Large intestine (tissue), 3 donors: ENCODE measurements around the gene KDM4E. TPM values are rescaled to one million over a fixed set of nuclear protein-coding genes. Genes with fewer than 3 reads are reported as not detected.
"Not testable (repeated sequence)": the region's sequence is repeated elsewhere in the genome, so short reads cannot be mapped to it uniquely, and the experiment has no call there.

ENCODE experiments used
- DNase-seq, 2 donors: peaks; one replicate each; pipeline versions ENCODE4 v3.0.0 to v3.0.0-alpha.2; 2013
- H3K27ac ChIP-seq: one replicate; pipeline ENCODE4 v1.5.1; 2013; ENCODE audit warnings: low read length
- H3K27me3 ChIP-seq: 2 replicates; pipeline ENCODE4 v1.6.1; 2013; ENCODE audit warnings: low read length; ENCODE audit not compliant: control insufficient read depth, insufficient read depth
- H3K36me3 ChIP-seq: 2 replicates; pipeline ENCODE4 v1.6.1; 2013; ENCODE audit warnings: low read length; ENCODE audit not compliant: control insufficient read depth, insufficient read depth
- H3K4me1 ChIP-seq: one replicate; pipeline ENCODE4 v1.6.1; 2013; ENCODE audit warnings: low read length; ENCODE audit not compliant: control insufficient read depth, insufficient read depth
- H3K4me3 ChIP-seq: one replicate; pipeline ENCODE4 v1.5.1; 2013; ENCODE audit warnings: low read length
- H3K9me3 ChIP-seq: one replicate; pipeline ENCODE4 v1.6.1; 2013; ENCODE audit warnings: mild to moderate bottlenecking, low read depth, low read length, moderate library complexity; ENCODE audit not compliant: control insufficient read depth
- WGBS: methylation state at CpG from one replicate; pipeline ENCODE4 v1.1.5; 2013; ENCODE audit warnings: low lambda C conversion rate; ENCODE audit not compliant: insufficient coverage; 5-methylcytosine and 5-hydroxymethylcytosine counted together
- polyA plus RNA-seq: library from polyadenylated mRNA; unstranded; fragments of 120-200 nt; gene quantifications from one replicate; pipeline ENCODE4 v1.2.1, GENCODE V29; 2013

KDM4E gene
- polyA plus RNA-seq, 1 donor = 0.19 TPM

- H3K27ac ChIP-seq, H3K27me3 ChIP-seq, DNase-seq, H3K4me1 ChIP-seq, H3K9me3 ChIP-seq, H3K36me3 ChIP-seq, H3K4me3 ChIP-seq: not testable (repeated sequence)
- WGBS = no CpG with 5 or more reads among the region's 3 CpGs
Observed at GRCh38 chr11:95049122-95049521, 24.1 kb downstream of the KDM4E start, which contains the start of gene KDM4F. Gene KDM4F, plus strand, starts transcription at chr11:95049422.

DNA sequence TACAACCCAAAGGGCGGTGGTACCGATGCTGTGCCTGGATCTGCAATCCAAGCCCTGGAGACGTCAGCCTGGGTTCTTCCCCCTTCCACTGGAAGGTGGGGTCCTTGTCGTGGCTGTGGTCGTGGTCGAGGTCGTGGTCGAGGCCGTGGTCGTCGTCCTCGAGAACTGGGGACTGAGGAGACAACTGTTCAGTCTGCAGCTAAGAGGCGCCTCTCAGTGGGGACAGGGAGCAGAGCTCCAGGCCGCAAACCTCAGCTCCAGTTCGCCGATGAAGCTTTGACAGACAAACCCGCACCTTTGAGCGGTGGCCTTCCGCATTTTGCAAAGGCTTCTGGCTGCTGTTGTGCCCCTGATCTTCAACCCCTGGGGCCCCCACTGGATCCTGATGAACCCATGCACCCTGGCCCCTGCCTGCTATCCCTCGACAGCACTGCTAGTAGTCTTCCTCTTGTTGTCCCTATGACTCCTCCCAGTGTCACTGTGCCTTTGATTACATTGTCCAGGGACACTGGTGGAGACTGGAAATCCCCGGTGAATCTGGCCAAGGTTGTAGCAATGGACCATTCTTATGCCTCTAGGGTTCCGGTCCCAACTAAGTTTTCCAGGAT, 25.6 kb downstream of the KDM4E start:
- DNase-seq = no peak
- Histone ChIP-seq H3K27ac (no peak overlapping the region), H3K4me1 (peaks cover 11% of the 10 kb centered on the region), H3K27me3 (no peaks in the 10 kb centered on the region), H3K9me3 (peaks cover 9% of the 10 kb centered on the region), H3K36me3 (no peaks in the 10 kb centered on the region), H3K4me3 (no peak overlapping the region)
- no CpG with 5 or more reads among the region's 22 CpGs for WGBS

GRCh38 chr11:95054356-95054755, 29.3 kb downstream of the KDM4E start:
- peak; percentile 21 to 70 for DNase-seq
- 67% methylated on average over 1 of the region's 2 CpGs for WGBS
- no peak overlapping the region for H3K27ac ChIP-seq
- H3K4me1 ChIP-seq = peaks cover 11% of the 10 kb centered on the region
- no peaks in the 10 kb centered on the region for H3K27me3 ChIP-seq
- no peaks in the 10 kb centered on the region for H3K36me3 ChIP-seq
- no peak overlapping the region for H3K4me3 ChIP-seq
- peaks cover 9% of the 10 kb centered on the region for H3K9me3 ChIP-seq

DNA sequence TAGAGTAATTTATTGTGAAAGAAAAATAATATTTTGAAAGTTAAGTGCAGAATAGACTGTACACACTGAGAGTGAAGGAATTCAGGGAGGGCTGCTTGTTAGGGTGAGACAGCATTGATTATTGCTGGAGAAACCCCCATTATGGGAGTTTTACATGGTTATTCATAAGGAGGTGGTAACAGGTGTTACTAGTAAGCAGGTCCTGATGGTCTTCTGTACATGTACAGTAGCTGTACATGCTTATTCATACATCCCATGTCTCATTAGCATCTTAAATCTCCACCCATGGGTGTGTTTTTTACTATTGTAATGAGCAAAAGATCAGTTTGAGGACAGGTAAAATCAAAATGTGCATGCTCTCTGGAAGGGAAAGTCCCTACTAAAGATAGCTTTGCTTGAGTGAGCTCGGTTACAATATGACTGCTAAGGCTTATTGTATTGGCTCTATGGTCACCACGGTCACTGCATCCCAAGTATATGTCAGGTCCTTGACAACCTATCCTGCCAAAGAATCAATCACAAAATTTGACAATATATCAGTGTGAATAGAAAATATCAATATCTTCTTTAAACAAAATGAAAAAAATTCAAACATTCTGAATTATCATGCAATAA, 30.3 kb downstream of the KDM4E start:
- Histone ChIP-seq H3K9me3 (peaks cover 6% of the 10 kb centered on the region), H3K36me3 (no peaks in the 10 kb centered on the region), H3K27me3 (no peaks in the 10 kb centered on the region), H3K4me3 (no peak overlapping the region), H3K4me1 (peaks cover 11% of the 10 kb centered on the region), H3K27ac (no peak overlapping the region)
- no peak for DNase-seq
- WGBS = no CpG with 5 or more reads among the region's 2 CpGs

GRCh38 chr11:95057959-95058358, 32.9 kb downstream of the KDM4E start:
- H3K27me3 ChIP-seq = no peaks in the 10 kb centered on the region
- peaks cover 2% of the 10 kb centered on the region for H3K9me3 ChIP-seq
- peaks cover 11% of the 10 kb centered on the region for H3K4me1 ChIP-seq
- no peaks in the 10 kb centered on the region for H3K36me3 ChIP-seq
- no peak for DNase-seq
- no peak overlapping the region for H3K4me3 ChIP-seq
- no CpG with 5 or more reads among the region's 8 CpGs for WGBS
- no peak overlapping the region for H3K27ac ChIP-seq

GRCh38 chr11:95058621-95059020, 33.6 kb downstream of the KDM4E start:
- Histone ChIP-seq H3K9me3 (no peaks in the 10 kb centered on the region), H3K27ac (no peak overlapping the region), H3K27me3 (no peaks in the 10 kb centered on the region), H3K4me1 (peaks cover 7% of the 10 kb centered on the region), H3K36me3 (no peaks in the 10 kb centered on the region), H3K4me3 (no peak overlapping the region)
- no peak for DNase-seq
- no CpG with 5 or more reads among the region's 1 CpG for WGBS

DNA sequence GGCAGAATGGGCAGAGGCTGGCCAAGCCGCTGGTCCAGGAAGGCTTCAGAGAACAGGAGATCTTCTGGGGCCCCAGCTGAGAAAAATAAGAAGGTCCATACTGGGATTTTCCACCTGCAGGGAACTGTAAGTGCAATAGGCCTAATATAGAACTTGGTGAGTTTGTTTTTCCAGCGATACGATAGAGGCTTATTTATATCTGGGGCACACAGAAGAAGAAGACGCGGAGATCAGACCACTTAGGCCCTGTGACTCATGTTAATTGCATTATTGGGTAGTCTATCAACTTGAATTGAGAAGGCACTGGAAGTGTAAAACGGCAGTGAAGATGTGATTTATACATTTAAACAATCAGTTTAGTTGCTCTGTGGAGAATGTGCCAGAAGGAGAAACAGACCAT, 34.0 kb downstream of the KDM4E start:
- no peak for DNase-seq
- WGBS = 90% methylated on average over 1 of the region's 6 CpGs

GRCh38 chr11:95065336-95065735, 40.3 kb downstream of the KDM4E start:
- Histone ChIP-seq H3K27ac (no peak overlapping the region), H3K4me1 (no peaks in the 10 kb centered on the region), H3K27me3 (no peaks in the 10 kb centered on the region), H3K9me3 (no peaks in the 10 kb centered on the region), H3K36me3 (no peaks in the 10 kb centered on the region), H3K4me3 (no peak overlapping the region)
- DNase-seq = no peak
- WGBS = no CpG with 5 or more reads among the region's 1 CpG

More for the DNA sequence above, 34.0 kb downstream of the KDM4E start:
- H3K9me3 ChIP-seq = no peaks in the 10 kb centered on the region
- H3K4me3 ChIP-seq = no peak overlapping the region
- H3K27ac ChIP-seq = no peak overlapping the region
- no peaks in the 10 kb centered on the region for H3K27me3 ChIP-seq
- peaks cover 3% of the 10 kb centered on the region for H3K4me1 ChIP-seq
- H3K36me3 ChIP-seq = no peaks in the 10 kb centered on the region

- Histone ChIP-seq H3K4me3 (peak within 1 kb of the TSS; percentile 64), H3K9me3 (no peaks in the 10 kb centered on the region), H3K4me1 (no peaks in the 10 kb centered on the region), H3K27ac (peak within 1 kb of the TSS; percentile 96), H3K27me3 (no peaks in the 10 kb centered on the region), H3K36me3 (no peaks in the 10 kb centered on the region)
- DNase-seq = peak in 1 of 2 donors; percentile 87
- WGBS = no CpG with 5 or more reads among the region's 4 CpGs
Observed at GRCh38 chr11:95066716-95067038, 41.6 kb downstream of the KDM4E start, which contains the start of gene SRSF8. Gene SRSF8, plus strand, starts transcription at chr11:95066919. Its CDS starts 308 bp downstream, at chr11:95067227.

DNA sequence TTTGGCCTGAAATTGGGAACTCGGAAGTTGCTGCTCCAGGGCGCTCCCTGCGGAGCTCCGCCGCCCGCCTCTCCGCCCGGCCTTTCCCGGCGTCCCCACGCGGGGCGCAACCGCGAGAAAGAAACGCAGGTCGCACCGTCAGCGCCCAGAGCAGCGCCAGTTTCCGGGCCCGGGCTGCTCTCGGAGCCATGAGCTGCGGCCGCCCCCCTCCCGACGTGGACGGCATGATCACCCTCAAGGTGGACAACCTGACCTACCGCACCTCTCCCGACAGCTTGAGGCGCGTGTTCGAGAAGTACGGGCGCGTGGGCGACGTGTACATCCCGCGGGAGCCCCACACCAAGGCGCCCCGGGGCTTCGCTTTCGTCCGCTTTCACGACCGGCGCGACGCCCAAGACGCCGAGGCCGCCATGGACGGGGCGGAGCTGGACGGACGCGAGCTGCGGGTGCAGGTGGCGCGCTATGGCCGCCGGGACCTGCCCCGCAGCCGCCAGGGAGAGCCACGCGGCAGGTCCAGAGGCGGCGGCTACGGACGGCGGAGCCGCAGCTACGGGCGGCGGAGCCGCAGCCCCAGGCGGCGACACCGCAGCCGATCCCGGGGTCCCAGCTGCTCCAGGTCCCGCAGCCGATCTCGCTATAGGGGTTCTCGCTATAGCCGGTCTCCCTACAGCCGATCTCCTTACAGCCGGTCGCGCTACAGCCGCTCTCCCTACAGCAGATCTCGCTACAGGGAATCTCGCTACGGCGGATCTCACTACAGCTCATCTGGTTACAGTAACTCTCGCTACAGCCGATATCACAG, 42.2 kb downstream of the KDM4E start:
- no peaks in the 10 kb centered on the region for H3K36me3 ChIP-seq
- no peaks in the 10 kb centered on the region for H3K9me3 ChIP-seq
- H3K27me3 ChIP-seq = no peaks in the 10 kb centered on the region
- peak; percentile 74 to 87 for DNase-seq
- peak overlapping the region; percentile 96 for H3K27ac ChIP-seq
- no CpG with 5 or more reads among the region's 98 CpGs for WGBS
- H3K4me1 ChIP-seq = no peaks in the 10 kb centered on the region
- peak overlapping the region; percentile 64 for H3K4me3 ChIP-seq
